ENCODE data around the gene CEP170. TPM values are rescaled to one million over a fixed set of nuclear protein-coding genes. Genes with fewer than 3 reads are reported as not detected.
"Not testable (repeated sequence)": the region's sequence is repeated elsewhere in the genome, so short reads cannot be mapped to it uniquely, and the experiment has no call there.

The CEP170 gene
- total RNA-seq, 1 donor from 2014 or later = 82.2 TPM

GRCh38 chr1:243213045-243213787 is 41.9 kb downstream of the CEP170 start:
- DNase-seq (ENCODE audit: low read depth) = no peak
- Histone ChIP-seq H3K27me3 (ENCODE audit: control insufficient read depth, insufficient read depth, low read length) (no peaks in the 10 kb centered on the region), H3K4me3 (ENCODE audit: low read depth, low read length) (no peak overlapping the region), H3K36me3 (ENCODE audit: control insufficient read depth, insufficient read depth, low read length) (no peaks in the 10 kb centered on the region)
- TF ChIP-seq CTCF (IDR thresholded peaks at IDR 0.05; ENCODE audit: insufficient read depth, low read length, poor library complexity, severe bottlenecking) = no peak

GRCh38 chr1:243211984-243212383 is 43.1 kb downstream of the CEP170 start:
- H3K4me3 ChIP-seq (ENCODE audit: low read depth, low read length); H3K27me3 ChIP-seq (ENCODE audit: control insufficient read depth, insufficient read depth, low read length); DNase-seq (ENCODE audit: low read depth); H3K36me3 ChIP-seq (ENCODE audit: control insufficient read depth, insufficient read depth, low read length): not testable (repeated sequence)

- peak; percentile 23 for DNase-seq (ENCODE audit: low read depth)
- H3K4me3 ChIP-seq (ENCODE audit: low read depth, low read length); H3K36me3 ChIP-seq (ENCODE audit: control insufficient read depth, insufficient read depth, low read length); H3K27me3 ChIP-seq (ENCODE audit: control insufficient read depth, insufficient read depth, low read length): not testable (repeated sequence)
Observed at GRCh38 chr1:243205026-243205501, 50.0 kb downstream of the CEP170 start.

GRCh38 chr1:243204336-243204735 is 50.7 kb downstream of the CEP170 start:
- not testable (repeated sequence) for H3K4me3 ChIP-seq (ENCODE audit: low read depth, low read length); DNase-seq (ENCODE audit: low read depth); H3K36me3 ChIP-seq (ENCODE audit: control insufficient read depth, insufficient read depth, low read length); H3K27me3 ChIP-seq (ENCODE audit: control insufficient read depth, insufficient read depth, low read length)

GRCh38 chr1:243203196-243203595 is 51.9 kb downstream of the CEP170 start:
- DNase-seq (ENCODE audit: low read depth); H3K4me3 ChIP-seq (ENCODE audit: low read depth, low read length); H3K36me3 ChIP-seq (ENCODE audit: control insufficient read depth, insufficient read depth, low read length); H3K27me3 ChIP-seq (ENCODE audit: control insufficient read depth, insufficient read depth, low read length): not testable (repeated sequence)

- not testable (repeated sequence) for H3K36me3 ChIP-seq (ENCODE audit: control insufficient read depth, insufficient read depth, low read length); H3K4me3 ChIP-seq (ENCODE audit: low read depth, low read length); DNase-seq (ENCODE audit: low read depth)
Observed at GRCh38 chr1:243201316-243201715, 53.8 kb downstream of the CEP170 start.

GRCh38 chr1:243197524-243197923 is 57.6 kb downstream of the CEP170 start:
- H3K4me3 ChIP-seq (ENCODE audit: low read depth, low read length); DNase-seq (ENCODE audit: low read depth); H3K27me3 ChIP-seq (ENCODE audit: control insufficient read depth, insufficient read depth, low read length); H3K36me3 ChIP-seq (ENCODE audit: control insufficient read depth, insufficient read depth, low read length): not testable (repeated sequence)

More at GRCh38 chr1:243201316-243201715, 53.8 kb downstream of the CEP170 start:
- H3K27me3 ChIP-seq (ENCODE audit: control insufficient read depth, insufficient read depth, low read length) = not testable (repeated sequence)

GRCh38 chr1:243193330-243193729 is 61.8 kb downstream of the CEP170 start:
- not testable (repeated sequence) for H3K36me3 ChIP-seq (ENCODE audit: control insufficient read depth, insufficient read depth, low read length); H3K4me3 ChIP-seq (ENCODE audit: low read depth, low read length); H3K27me3 ChIP-seq (ENCODE audit: control insufficient read depth, insufficient read depth, low read length); DNase-seq (ENCODE audit: low read depth)

GRCh38 chr1:243186201-243186995 is 68.7 kb downstream of the CEP170 start:
- not testable (repeated sequence) for H3K4me3 ChIP-seq (ENCODE audit: low read depth, low read length); H3K36me3 ChIP-seq (ENCODE audit: control insufficient read depth, insufficient read depth, low read length)

GRCh38 chr1:243184787-243185186 is 70.3 kb downstream of the CEP170 start:
- H3K27me3 ChIP-seq (ENCODE audit: control insufficient read depth, insufficient read depth, low read length); DNase-seq (ENCODE audit: low read depth); H3K4me3 ChIP-seq (ENCODE audit: low read depth, low read length); H3K36me3 ChIP-seq (ENCODE audit: control insufficient read depth, insufficient read depth, low read length): not testable (repeated sequence)

More at GRCh38 chr1:243186201-243186995, 68.7 kb downstream of the CEP170 start:
- not testable (repeated sequence) for DNase-seq (ENCODE audit: low read depth); H3K27me3 ChIP-seq (ENCODE audit: control insufficient read depth, insufficient read depth, low read length)

GRCh38 chr1:243183661-243184060 is 71.4 kb downstream of the CEP170 start:
- H3K36me3 ChIP-seq (ENCODE audit: control insufficient read depth, insufficient read depth, low read length); DNase-seq (ENCODE audit: low read depth); H3K4me3 ChIP-seq (ENCODE audit: low read depth, low read length); H3K27me3 ChIP-seq (ENCODE audit: control insufficient read depth, insufficient read depth, low read length): not testable (repeated sequence)

- H3K36me3 ChIP-seq (ENCODE audit: control insufficient read depth, insufficient read depth, low read length); DNase-seq (ENCODE audit: low read depth); H3K4me3 ChIP-seq (ENCODE audit: low read depth, low read length); H3K27me3 ChIP-seq (ENCODE audit: control insufficient read depth, insufficient read depth, low read length): not testable (repeated sequence)
Observed at GRCh38 chr1:243183176-243183575, 71.9 kb downstream of the CEP170 start.
